Testis (tissue), 2 donors: ENCODE measurements around the gene ANXA4.

Experiments used
- CTCF ChIP-seq, 3 experiments: fragments of 450-650 bp in 2 of 3; fragments of 200-600 bp in 1 of 3; sonication (generic) in 1 of 3; IDR thresholded peaks; one replicate each; pipeline ENCODE4 v1.5.1; 2016 to 2019; ENCODE audit warnings: antibody characterized with exemption in 3 of 3, mild to moderate bottlenecking in 2 of 3, moderate library complexity in 1 of 3
- POLR2A ChIP-seq: fragments of 450-650 bp; IDR thresholded peaks from one replicate; pipeline ENCODE4 v1.6.1; 2017; ENCODE audit warnings: antibody characterized with exemption, mild to moderate bottlenecking, moderate library complexity

- no peak for TF ChIP-seq POLR2A
- no peak for TF ChIP-seq CTCF (IDR thresholded peaks at IDR 0.05)
These were observed 48.6 kb downstream of the ANXA4 start for GRCh38 chr2:69790601-69790959.
